Uterus (tissue), 2 donors: ENCODE measurements around the gene CPOX.

ENCODE experiments used
- POLR2A ChIP-seq, 2 donors: fragments of 450-650 bp; IDR thresholded peaks; one replicate each; pipeline ENCODE4 v1.6.1; 2016; ENCODE audit warnings: antibody characterized with exemption in 2 of 2, mild to moderate bottlenecking in 1 of 2, moderate library complexity in 1 of 2
- TF ChIP-seq, protein P1 (sequence below), 4 experiments: fragments of 200-600 bp in 2 of 4; fragments of 450-650 bp in 2 of 4; sonication (generic) in 2 of 4; IDR thresholded peaks; one replicate each; pipeline ENCODE4 v1.5.1; 2016 to 2019; ENCODE audit warnings: antibody characterized with exemption in 4 of 4, mild to moderate bottlenecking in 2 of 4, moderate library complexity in 1 of 4

DNA sequence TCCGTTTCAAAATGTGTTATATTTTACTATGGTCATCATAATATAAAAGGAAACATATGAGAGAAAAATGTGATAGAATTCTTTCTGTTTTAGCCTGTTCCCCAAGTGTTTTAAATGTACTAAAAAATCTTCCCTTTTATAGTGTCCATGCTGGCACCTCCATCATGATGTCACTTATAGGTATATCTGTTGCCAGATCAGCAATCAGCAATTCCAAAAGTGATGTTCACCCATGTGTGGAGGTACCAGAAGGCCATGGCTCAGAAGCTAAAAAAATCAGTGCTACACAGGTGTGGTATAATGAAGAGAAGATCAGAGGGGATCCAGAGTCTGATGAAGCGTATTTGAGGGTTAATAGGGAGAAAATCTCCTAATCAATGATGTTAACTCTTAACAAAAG is 62.7 kb downstream of the CPOX start:
- TF ChIP-seq, protein P1, sequence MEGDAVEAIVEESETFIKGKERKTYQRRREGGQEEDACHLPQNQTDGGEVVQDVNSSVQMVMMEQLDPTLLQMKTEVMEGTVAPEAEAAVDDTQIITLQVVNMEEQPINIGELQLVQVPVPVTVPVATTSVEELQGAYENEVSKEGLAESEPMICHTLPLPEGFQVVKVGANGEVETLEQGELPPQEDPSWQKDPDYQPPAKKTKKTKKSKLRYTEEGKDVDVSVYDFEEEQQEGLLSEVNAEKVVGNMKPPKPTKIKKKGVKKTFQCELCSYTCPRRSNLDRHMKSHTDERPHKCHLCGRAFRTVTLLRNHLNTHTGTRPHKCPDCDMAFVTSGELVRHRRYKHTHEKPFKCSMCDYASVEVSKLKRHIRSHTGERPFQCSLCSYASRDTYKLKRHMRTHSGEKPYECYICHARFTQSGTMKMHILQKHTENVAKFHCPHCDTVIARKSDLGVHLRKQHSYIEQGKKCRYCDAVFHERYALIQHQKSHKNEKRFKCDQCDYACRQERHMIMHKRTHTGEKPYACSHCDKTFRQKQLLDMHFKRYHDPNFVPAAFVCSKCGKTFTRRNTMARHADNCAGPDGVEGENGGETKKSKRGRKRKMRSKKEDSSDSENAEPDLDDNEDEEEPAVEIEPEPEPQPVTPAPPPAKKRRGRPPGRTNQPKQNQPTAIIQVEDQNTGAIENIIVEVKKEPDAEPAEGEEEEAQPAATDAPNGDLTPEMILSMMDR (IDR thresholded peaks at IDR 0.05): no peak
- TF ChIP-seq POLR2A (IDR thresholded peaks at IDR 0.05): no peak
